ENCODE results near the gene ACAA2.

GRCh38 chr18:49853011-49853410, 39.7 kb upstream of the ACAA2 start:
- no peak for TF ChIP-seq CTCF (IDR thresholded peaks at IDR 0.05)
- no peak for TF ChIP-seq POLR2A (IDR thresholded peaks at IDR 0.05)
